ENCODE data around the gene TMEM191C. TPM values are rescaled to one million over a fixed set of nuclear protein-coding genes. Genes with fewer than 3 reads are reported as not detected.
"Not testable (repeated sequence)": the region's sequence is repeated elsewhere in the genome, so short reads cannot be mapped to it uniquely, and the experiment has no call there.

The TMEM191C gene
- total and polyA plus RNA-seq, 2 of the 13 experiments (the other 11 are each of a cell fraction or from before 2014, with no cell fraction given): 1.2 to 2.9 TPM

GRCh38 chr22:21454998-21455333, 12.2 kb upstream of the TMEM191C start:
- H3K36me3 ChIP-seq (replicated peaks in 1 of 2; ENCODE audit: control insufficient read depth in 1 of 2, insufficient read depth in 2 of 2, low read length in 2 of 2); H3K4me3 ChIP-seq (replicated peaks in 1 of 3; ENCODE audit: insufficient read depth in 1 of 3, low read depth in 2 of 3, low read length in 3 of 3); H3K27ac ChIP-seq (ENCODE audit: extremely low read length, insufficient read depth, low read length); H3K4me2 ChIP-seq (ENCODE audit: low read depth, low read length); H3K9me3 ChIP-seq (ENCODE audit: low read length); H3K9ac ChIP-seq (ENCODE audit: insufficient read depth, low read depth, low read length); DNase-seq (ENCODE audit: low spot score); POLR2A ChIA-PET; in situ Hi-C loops (cut with HindIII; ENCODE audit: extremely low pct_ligation_motif_present, low pct_unique_long_range_greater_than_20kb); H3K79me2 ChIP-seq (ENCODE audit: insufficient read depth, low read length); FAIRE-seq; H4K20me1 ChIP-seq (ENCODE audit: insufficient read depth, low read length); BruUV-seq (replicated peaks); H3K27me3 ChIP-seq (ENCODE audit: control insufficient read depth in 1 of 2, insufficient read depth in 2 of 2, low read length in 2 of 2); ATAC-seq; H2AFZ ChIP-seq (ENCODE audit: low read length); CTCF ChIA-PET (ENCODE audit: low intra/inter-chr PET ratio, low total read pairs); intact Hi-C loops (cut with micrococcal nuclease; ENCODE audit: unreplicated experiment): not testable (repeated sequence)
- 99% methylated on average over 9 of the region's 9 CpGs for WGBS (ENCODE audit: low lambda C conversion rate)
- TF ChIP-seq MAFK (conservative IDR thresholded peaks at IDR 0.05 in 1 of 2, IDR thresholded peaks at IDR 0.05 in 1 of 2; ENCODE audit: low read length in 2 of 2): peak in 1 of 2 experiments; percentile 4; a peak in 1 of 4 replicates
- H3K4me1 ChIP-seq (ENCODE audit: insufficient read depth, low read length): peaks cover 21% of the 10 kb centered on the region

DNA sequence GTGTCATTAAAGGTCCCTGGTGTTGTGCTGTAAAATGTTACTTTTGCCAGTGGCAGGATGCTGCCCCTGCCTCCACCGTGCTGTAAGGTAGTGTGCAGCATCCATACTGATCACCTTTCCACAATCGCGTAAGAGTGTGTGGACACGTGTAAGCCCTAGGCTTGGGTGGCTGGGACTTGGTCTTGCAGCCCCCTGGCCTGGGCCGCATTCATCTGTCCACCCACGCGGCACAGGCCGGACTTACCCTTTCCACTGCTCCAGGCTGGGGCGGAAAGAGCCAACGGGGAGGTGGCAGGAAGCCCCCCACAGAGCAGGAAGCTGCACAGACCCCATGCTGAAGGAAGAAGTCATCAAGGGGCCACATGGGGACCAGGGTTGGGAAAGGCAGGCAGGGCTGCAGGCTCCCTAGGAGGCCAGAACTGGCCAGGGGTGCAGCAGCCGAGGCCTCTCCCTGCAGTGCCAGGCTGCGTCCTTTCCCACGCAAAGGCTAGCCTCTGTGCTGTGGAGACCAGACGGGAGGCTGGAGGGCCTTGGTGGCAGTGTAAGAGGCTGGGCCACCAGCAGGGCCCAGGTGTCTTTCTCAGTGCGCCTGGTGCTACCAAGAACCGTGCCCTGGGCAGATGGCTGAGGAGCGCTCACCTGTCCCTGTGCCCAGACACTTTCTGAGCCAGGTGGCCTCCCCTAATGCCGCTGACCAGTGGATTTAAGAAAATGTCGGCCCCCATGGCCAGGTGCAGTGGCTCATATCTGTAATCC, 11.7 kb upstream of the TMEM191C start:
- Histone ChIP-seq H2AFZ (ENCODE audit: low read length) (no peak overlapping the region), H3K4me1 (ENCODE audit: insufficient read depth, low read length) (peaks cover 21% of the 10 kb centered on the region), H4K20me1 (ENCODE audit: insufficient read depth, low read length) (no peaks in the 10 kb centered on the region), H3K9ac (ENCODE audit: insufficient read depth, low read depth, low read length) (no peak overlapping the region), H3K27ac (ENCODE audit: extremely low read length, insufficient read depth, low read length) (no peak overlapping the region), H3K4me3 (replicated peaks in 1 of 3; ENCODE audit: insufficient read depth in 1 of 3, low read depth in 2 of 3, low read length in 3 of 3) (no peak overlapping the region), H3K9me3 (ENCODE audit: low read length) (no peaks in the 10 kb centered on the region), H3K36me3 (replicated peaks in 1 of 2; ENCODE audit: control insufficient read depth in 1 of 2, insufficient read depth in 2 of 2, low read length in 2 of 2) (no peaks in the 10 kb centered on the region), H3K27me3 (ENCODE audit: control insufficient read depth in 1 of 2, insufficient read depth in 2 of 2, low read length in 2 of 2) (no peaks in the 10 kb centered on the region), H3K4me2 (ENCODE audit: low read depth, low read length) (no peak overlapping the region), H3K79me2 (ENCODE audit: insufficient read depth, low read length) (no peaks in the 10 kb centered on the region)
- POLR2A ChIA-PET: no interaction called here
- intact Hi-C loops (cut with micrococcal nuclease; ENCODE audit: unreplicated experiment): no loop called here
- 95% methylated on average over 9 of the region's 19 CpGs for WGBS (ENCODE audit: low lambda C conversion rate)
- no peak; the same call in 2 of the 3 replicates for ATAC-seq
- DNase-seq (ENCODE audit: low spot score): no peak
- CTCF ChIA-PET (ENCODE audit: low intra/inter-chr PET ratio, low total read pairs): no interaction called here
- no peak for FAIRE-seq
- in situ Hi-C loops (cut with HindIII; ENCODE audit: extremely low pct_ligation_motif_present, low pct_unique_long_range_greater_than_20kb): no loop called here
- no TSS peak for BruUV-seq (replicated peaks)
- TF ChIP-seq KAT2B (IDR thresholded peaks at IDR 0.05; ENCODE audit: borderline replicate concordance, low read depth, low read length) (no peak), AKAP8 (CRISPR knock-in tag; IDR thresholded peaks at IDR 0.05) (no peak), DZIP1 (CRISPR knock-in tag; IDR thresholded peaks at IDR 0.05) (no peak), ZFP41 (CRISPR knock-in tag; IDR thresholded peaks at IDR 0.05; ENCODE audit: borderline replicate concordance) (no peak), ZNF687 (CRISPR knock-in tag; IDR thresholded peaks at IDR 0.05) (0 out of 2 replicates have a peak, but pooled peaks have one; percentile 7)
- TF ChIP-seq, protein P1, sequence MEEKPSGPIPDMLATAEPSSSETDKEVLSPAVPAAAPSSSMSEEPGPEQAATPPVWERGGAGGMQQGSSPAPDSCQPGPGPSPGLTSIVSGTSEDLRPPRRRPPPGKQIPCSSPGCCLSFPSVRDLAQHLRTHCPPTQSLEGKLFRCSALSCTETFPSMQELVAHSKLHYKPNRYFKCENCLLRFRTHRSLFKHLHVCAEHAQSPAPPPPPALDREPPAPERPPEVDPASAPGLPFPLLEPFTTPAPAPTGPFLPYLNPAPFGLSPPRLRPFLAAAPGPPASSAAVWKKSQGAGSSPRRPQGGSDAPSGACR (CRISPR knock-in tag; IDR thresholded peaks at IDR 0.05): no peak
- TF ChIP-seq, protein P2, sequence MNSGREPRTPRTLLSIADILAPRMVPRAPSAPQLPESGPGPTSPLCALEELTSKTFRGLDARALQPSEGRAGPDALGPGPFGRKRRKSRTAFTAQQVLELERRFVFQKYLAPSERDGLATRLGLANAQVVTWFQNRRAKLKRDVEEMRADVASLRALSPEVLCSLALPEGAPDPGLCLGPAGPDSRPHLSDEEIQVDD (CRISPR knock-in tag; IDR thresholded peaks at IDR 0.05; ENCODE audit: borderline replicate concordance): no peak

All from HepG2 (cell line).